ENCODE results near the gene NXN. TPM values are rescaled to one million over a fixed set of nuclear protein-coding genes. Genes with fewer than 3 reads are reported as not detected.
A peak's percentile ranks its signal among the peaks of the same experiment; 100 is the strongest.

The NXN gene
- total RNA-seq, 1 experiment from 2014 or later, result 48.4 TPM

DNA sequence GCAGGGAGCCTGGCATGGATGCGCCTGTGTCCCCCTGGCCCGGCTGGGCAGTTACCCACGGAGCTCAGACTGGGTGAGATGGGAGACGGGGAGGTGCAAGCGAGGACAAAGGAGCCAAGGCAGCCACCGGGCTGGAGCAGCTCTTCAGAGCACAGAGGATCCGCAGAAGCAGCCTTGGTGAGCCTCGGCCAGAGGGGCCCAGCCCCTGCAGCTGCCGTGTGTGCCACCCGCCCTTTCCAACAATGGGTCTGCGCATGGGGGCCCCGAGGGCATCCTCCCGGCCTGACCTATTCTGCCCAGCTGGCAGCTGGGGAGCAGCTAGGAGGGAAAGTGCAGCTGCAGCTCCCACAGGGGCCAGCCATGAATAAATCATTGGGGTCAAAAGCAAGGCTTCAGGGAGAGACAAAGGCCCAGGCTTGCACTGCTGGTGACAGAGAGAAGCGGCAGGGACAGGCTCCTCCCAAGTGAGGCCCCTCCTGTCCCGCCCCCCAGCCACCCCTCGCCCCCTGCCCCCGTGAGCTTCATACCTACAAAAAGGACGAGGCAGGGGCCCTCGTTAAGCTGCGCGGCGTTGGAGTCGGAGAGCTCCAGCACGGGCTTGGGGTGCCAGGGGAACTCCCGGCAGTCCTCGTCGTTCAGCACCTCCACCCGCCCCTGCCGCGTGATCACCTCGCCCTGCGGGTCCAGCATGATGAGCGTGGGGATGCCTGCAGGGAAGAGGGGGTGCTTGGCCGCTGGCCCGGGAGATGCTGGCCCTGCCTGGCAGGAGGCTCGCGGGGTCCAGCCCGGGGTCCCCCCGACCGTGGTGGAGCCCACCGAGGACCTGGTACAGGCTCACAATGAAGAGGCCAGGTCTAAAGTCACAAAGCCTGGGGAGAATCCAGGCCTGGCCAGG lies 174.8 kb downstream of the NXN start:
- Histone ChIP-seq H3K4me1 (replicated peaks) (peaks cover 11% of the 10 kb centered on the region), H3K9me3 (replicated peaks) (no peaks in the 10 kb centered on the region), H3K36me3 (peaks cover 12% of the 10 kb centered on the region; the same call in 1 of the 2 replicates), H3K27ac (no peak overlapping the region), H3K4me3 (no peak overlapping the region), H3K27me3 (replicated peaks) (no peaks in the 10 kb centered on the region)
- no peak for DNase-seq (ENCODE audit: low read depth in 1 of 2, low spot score in 2 of 2)

DNA sequence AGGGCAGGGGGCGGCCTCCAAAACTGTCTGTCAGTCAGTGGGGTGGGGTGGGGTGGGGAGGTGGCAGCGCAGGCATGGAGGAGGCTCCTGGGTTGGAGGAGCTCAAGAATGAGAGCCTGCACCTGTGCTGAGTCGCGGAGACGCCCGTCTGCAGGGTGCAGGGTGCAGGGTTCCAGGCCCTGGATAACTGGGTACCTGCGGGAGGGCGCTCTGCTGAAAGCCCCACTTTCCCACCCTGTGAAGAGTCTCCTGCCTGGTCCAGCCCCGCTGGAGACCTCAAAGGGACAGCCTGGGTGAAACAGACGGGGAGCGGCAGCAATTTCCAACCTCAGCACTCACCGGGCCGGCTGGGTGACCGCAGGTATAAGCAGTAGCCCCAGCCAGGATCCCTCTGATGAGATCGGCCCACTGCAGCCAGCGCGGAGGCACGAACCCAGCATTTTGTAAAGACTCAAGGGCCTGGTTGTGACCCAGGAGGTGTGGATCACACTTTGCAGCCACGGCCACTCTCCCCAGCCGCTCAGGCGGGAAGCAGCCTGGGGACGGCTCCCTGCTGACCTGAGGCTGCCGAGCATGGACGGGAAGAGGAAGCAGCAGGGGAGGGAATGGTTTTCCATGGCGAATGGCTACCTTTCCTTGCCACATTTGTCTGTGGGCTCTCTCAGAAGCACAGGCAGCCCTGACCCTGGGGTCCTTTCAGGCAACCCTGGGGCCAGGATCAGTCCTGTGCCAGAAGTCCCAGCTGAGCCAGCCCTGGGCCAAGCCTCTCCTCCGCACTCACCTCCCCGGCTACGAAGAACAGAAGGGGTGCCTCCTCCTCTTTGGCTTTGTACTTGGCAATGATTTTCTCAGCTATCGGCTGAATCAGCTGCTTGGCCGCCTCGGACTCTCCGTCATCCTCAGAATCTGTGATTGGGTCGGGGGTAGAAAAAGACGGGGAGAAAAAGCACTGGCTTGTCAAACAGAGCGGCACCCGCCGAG lies 176.4 kb downstream of the NXN start:
- peaks cover 12% of the 10 kb centered on the region; the same call in 1 of the 2 replicates for H3K36me3 ChIP-seq
- DNase-seq (ENCODE audit: low read depth in 1 of 2, low spot score in 2 of 2), result no peak
- H3K4me3 ChIP-seq, result no peak overlapping the region
- H3K27me3 ChIP-seq (replicated peaks), result no peaks in the 10 kb centered on the region
- no peaks in the 10 kb centered on the region for H3K9me3 ChIP-seq (replicated peaks)
- H3K27ac ChIP-seq, result no peak overlapping the region
- H3K4me1 ChIP-seq (replicated peaks), result peaks cover 14% of the 10 kb centered on the region

DNA sequence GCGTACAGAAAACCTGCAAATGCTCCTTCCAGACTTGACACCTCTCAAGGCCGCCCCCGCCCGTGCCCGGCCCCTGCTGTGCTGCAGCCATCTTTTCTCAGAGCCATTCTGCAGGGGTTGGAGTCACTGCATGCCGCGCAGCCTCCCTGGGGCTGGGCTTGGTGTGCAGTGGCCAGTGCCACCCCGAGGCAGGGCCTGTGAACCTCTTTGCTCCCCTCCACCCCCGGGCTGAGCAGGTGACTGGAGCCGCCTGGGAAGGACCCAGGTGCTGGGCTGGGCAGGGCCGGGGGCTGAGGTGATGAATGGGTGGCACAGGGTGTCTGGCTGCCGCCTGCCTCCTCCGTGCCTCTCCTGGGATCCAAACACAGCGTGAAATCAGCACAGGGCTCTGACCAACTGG lies 177.1 kb downstream of the NXN start:
- Histone ChIP-seq H3K4me1 (replicated peaks) (peaks cover 14% of the 10 kb centered on the region), H3K27ac (no peak overlapping the region), H3K36me3 (peaks cover 12% of the 10 kb centered on the region; the same call in 1 of the 2 replicates), H3K4me3 (no peak overlapping the region), H3K9me3 (replicated peaks) (no peaks in the 10 kb centered on the region), H3K27me3 (replicated peaks) (no peaks in the 10 kb centered on the region)
- DNase-seq (ENCODE audit: low read depth in 1 of 2, low spot score in 2 of 2), result no peak

DNA sequence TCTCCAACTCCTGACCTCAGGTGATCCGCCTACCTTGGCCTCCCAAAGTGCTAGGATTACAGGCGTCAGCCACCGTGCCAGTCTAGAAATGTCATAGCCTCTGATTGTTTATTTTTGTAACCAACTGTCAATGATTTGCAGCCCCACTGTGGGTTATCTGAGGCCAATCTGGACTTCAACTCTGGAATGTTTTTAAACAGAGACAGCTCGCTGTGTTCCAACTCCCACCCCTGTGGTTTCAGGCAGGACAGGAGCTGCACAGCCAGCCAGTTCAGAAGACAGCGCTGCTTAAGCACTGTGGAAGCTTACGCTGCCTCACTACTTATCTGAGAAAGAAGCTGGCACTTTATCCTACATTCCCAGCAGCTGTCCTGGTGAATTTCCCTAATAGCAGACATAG lies 177.9 kb downstream of the NXN start:
- H3K4me1 ChIP-seq (replicated peaks), result peaks cover 14% of the 10 kb centered on the region
- no peak overlapping the region for H3K27ac ChIP-seq
- peaks cover 12% of the 10 kb centered on the region; the same call in 1 of the 2 replicates for H3K36me3 ChIP-seq
- peak in 1 of 2 experiments; percentile 20 for DNase-seq (ENCODE audit: low read depth in 1 of 2, low spot score in 2 of 2)
- H3K27me3 ChIP-seq (replicated peaks), result no peaks in the 10 kb centered on the region
- no peaks in the 10 kb centered on the region for H3K9me3 ChIP-seq (replicated peaks)
- H3K4me3 ChIP-seq, result no peak overlapping the region

DNA sequence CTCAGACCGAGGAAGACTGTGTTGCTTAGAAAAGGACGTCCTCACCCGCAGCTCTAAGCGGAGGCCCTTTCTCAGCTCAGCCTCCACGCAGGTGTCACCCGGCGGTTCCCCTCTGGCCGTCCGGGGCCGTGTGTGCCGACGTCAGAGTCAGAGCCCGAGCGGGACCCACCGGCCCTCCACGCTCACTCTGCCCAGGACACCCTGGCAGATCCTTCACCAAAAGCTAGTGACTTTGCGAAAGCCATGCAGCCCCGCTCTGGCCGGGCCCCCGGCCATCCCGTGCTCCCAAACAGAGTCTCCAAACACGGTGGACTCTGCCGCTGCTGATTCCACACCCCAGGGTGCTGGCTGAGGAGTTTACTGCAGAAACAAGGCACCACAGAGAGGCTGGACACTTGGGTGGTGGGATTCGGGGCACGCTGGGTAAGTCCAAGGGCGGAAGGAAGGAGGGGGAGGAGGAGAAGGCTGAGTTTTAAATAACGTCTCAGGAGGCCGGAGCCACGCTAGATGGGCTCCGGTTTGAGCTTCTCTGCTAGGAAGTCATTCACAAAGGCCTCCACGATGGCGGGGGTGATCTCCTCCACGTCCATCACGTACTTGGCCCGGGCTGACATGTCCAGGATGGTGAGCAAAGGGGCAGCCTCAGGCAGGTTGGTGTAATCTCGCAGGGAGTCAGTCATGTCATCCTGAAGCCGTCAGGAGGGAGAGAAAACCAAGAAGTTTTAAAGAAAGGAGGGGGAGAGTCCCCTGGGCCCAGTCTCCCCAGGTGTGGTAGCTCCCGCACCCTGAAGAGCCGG lies 178.9 kb downstream of the NXN start:
- peaks cover 16% of the 10 kb centered on the region; the same call in 1 of the 2 replicates for H3K36me3 ChIP-seq

DNA sequence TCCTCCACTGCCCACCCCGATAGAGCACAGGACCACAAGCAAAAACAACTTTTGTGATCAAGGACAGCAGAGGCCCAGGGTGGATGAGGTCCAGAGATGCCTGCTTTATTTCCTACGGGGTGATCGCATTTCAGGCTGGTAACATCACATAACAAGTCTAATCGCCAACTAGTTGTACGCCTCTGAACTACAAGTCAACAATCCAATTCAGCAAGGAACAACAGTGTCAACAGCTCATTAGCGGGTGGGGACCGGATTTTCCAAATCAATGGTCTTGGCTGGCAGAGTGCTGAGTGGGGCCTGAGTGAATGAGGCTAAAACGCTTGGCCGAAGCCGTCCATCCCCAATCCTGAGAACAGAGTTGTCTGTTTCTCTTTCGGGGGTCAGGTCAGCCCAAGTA lies 180.3 kb downstream of the NXN start:
- Histone ChIP-seq H3K36me3 (peaks cover 16% of the 10 kb centered on the region; the same call in 1 of the 2 replicates), H3K4me1 (replicated peaks) (peaks cover 23% of the 10 kb centered on the region), H3K27ac (no peak overlapping the region), H3K27me3 (replicated peaks) (no peaks in the 10 kb centered on the region), H3K4me3 (no peak overlapping the region), H3K9me3 (replicated peaks) (no peaks in the 10 kb centered on the region)
- no peak for DNase-seq (ENCODE audit: low read depth in 1 of 2, low spot score in 2 of 2)

More for the DNA sequence above, 178.9 kb downstream of the NXN start:
- Histone ChIP-seq H3K27ac (no peak overlapping the region), H3K27me3 (replicated peaks) (no peaks in the 10 kb centered on the region), H3K9me3 (replicated peaks) (no peaks in the 10 kb centered on the region), H3K4me3 (no peak overlapping the region), H3K4me1 (replicated peaks) (peaks cover 14% of the 10 kb centered on the region)
- DNase-seq (ENCODE audit: low read depth in 1 of 2, low spot score in 2 of 2), result no peak

DNA sequence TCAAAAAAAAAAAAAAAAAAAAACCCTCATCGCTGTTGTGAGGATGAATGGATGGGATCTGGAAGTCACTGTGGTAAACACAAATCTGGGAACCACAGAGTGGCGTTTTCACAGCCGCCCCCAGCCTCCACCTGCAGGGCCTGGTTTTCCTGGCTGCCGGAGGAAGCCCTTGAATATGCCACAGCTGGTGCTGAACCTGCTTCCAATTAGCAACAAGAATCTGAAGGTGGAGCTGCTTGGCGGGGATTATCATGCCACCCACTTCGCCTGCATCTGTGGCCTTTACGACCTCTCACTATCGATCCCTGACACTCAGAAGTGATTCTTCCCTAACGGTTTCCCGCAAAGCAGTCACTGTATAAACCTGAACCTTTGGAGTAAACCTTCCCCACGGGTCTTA lies 181.3 kb downstream of the NXN start:
- H3K27me3 ChIP-seq (replicated peaks), result no peaks in the 10 kb centered on the region

DNA sequence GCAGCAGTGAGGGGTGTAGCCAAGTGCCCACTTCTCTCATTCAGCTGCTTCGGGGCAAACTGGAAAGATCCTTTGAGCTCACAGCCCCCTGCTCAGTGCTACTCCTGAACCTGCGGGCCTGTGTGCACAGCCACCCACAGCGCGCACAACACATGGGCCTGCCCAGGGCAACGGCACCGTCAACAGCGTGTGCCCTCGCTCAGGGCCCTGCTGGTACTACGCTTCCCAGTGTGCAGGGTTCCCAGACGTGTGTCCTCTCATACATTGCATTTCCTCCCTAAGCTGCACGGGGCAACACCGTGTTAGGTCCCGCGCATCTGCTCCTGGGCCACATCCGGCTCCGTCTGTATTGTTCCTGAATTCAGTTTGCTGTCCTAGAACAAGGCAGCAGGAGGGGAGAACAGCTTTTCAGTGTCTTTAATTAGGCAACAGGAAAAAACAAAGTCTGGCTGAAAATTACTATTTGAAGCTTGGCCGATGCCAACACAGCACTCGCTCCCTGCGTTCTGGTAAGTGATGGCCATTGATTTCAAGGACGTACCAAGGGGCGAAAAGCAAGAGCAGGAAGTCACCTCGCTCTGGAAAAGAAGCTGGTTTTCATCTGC lies 182.2 kb downstream of the NXN start:
- H3K9me3 ChIP-seq (replicated peaks), result no peaks in the 10 kb centered on the region
- H3K36me3 ChIP-seq, result peaks cover 12% of the 10 kb centered on the region
- H3K4me3 ChIP-seq, result no peak overlapping the region
- no peak overlapping the region for H3K27ac ChIP-seq
- H3K27me3 ChIP-seq (replicated peaks), result no peaks in the 10 kb centered on the region
- no peak for DNase-seq (ENCODE audit: low read depth in 1 of 2, low spot score in 2 of 2)
- peaks cover 21% of the 10 kb centered on the region for H3K4me1 ChIP-seq (replicated peaks)

More for the DNA sequence above, 181.3 kb downstream of the NXN start:
- Histone ChIP-seq H3K9me3 (replicated peaks) (no peaks in the 10 kb centered on the region), H3K27ac (no peak overlapping the region), H3K4me3 (no peak overlapping the region), H3K36me3 (peaks cover 11% of the 10 kb centered on the region; the same call in 1 of the 2 replicates), H3K4me1 (replicated peaks) (peaks cover 23% of the 10 kb centered on the region)
- DNase-seq (ENCODE audit: low read depth in 1 of 2, low spot score in 2 of 2), result no peak

DNA sequence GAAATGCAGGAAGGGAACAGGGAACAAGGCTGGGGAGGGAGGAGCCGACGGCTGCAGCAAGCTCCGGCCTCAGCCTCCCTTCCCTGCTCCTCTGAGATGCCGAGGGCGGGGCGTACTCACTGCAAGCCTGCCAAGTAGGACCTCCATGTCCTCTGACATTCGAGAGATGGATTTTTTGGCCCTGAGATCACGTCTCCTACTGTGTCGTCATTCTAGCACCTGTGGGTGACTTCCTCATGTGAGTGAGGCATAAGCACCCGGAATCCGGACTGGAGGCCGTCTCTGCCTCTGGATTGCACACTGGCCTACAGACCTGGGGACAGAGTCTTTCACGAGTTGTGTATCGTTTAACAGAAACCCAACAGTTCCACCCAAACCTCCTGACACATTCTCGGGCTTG lies 183.0 kb downstream of the NXN start:
- peaks cover 14% of the 10 kb centered on the region for H3K4me1 ChIP-seq (replicated peaks)
- H3K36me3 ChIP-seq, result peaks cover 20% of the 10 kb centered on the region
- H3K27me3 ChIP-seq (replicated peaks), result no peaks in the 10 kb centered on the region
- no peak overlapping the region for H3K27ac ChIP-seq
- DNase-seq (ENCODE audit: low read depth in 1 of 2, low spot score in 2 of 2), result no peak
- no peak overlapping the region for H3K4me3 ChIP-seq
- H3K9me3 ChIP-seq (replicated peaks), result no peaks in the 10 kb centered on the region

DNA sequence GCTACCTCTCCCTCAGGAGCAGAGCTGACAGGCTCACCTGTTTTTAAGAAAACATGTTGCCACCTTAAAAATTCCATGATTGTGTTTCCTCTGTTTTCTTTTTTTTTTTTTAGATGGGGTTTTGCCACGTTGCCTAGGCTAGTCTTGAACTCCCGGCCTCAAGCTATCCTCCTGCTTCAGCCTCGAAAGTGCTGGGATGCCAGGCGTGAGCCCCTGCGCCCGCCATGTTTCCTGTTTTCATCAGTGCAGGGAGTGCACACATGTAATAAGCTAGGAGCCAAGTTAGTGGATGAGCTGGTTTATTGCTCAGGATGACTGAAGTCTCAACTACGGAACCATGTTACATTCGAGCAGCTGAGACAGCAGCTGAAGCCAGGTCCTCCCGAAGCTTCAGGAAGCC lies 183.9 kb downstream of the NXN start:
- H3K9me3 ChIP-seq (replicated peaks), result no peaks in the 10 kb centered on the region
- no peak overlapping the region for H3K4me3 ChIP-seq
- H3K4me1 ChIP-seq (replicated peaks), result peaks cover 12% of the 10 kb centered on the region
- H3K27ac ChIP-seq, result no peak overlapping the region
- DNase-seq (ENCODE audit: low read depth in 1 of 2, low spot score in 2 of 2), result no peak
- H3K36me3 ChIP-seq, result peaks cover 20% of the 10 kb centered on the region
- no peaks in the 10 kb centered on the region for H3K27me3 ChIP-seq (replicated peaks)

DNA sequence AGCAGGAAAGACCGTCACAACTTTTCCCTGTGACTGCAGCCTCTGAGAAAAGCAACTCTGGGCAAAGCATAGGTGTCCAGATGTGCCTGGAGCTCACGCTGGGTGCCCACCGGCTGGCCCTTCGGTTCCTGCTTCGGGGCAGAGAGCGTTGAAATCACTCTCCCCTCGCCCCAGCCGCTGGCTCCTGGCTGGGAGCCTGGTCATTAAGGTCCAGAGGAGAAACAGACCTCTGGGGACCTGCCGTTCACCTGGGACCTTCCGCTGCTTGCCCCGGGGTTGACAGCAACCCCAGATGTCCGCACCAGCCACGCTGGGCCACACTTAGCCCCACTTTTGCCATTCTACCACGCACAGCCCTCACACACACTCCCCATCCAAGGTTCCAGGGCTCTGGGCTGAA lies 184.3 kb downstream of the NXN start:
- H3K36me3 ChIP-seq, result peaks cover 16% of the 10 kb centered on the region
- H3K27ac ChIP-seq, result no peak overlapping the region
- no peaks in the 10 kb centered on the region for H3K27me3 ChIP-seq (replicated peaks)
- H3K4me1 ChIP-seq (replicated peaks), result peaks cover 12% of the 10 kb centered on the region
- H3K9me3 ChIP-seq (replicated peaks), result no peaks in the 10 kb centered on the region
- no peak overlapping the region for H3K4me3 ChIP-seq
- no peak for DNase-seq (ENCODE audit: low read depth in 1 of 2, low spot score in 2 of 2)

DNA sequence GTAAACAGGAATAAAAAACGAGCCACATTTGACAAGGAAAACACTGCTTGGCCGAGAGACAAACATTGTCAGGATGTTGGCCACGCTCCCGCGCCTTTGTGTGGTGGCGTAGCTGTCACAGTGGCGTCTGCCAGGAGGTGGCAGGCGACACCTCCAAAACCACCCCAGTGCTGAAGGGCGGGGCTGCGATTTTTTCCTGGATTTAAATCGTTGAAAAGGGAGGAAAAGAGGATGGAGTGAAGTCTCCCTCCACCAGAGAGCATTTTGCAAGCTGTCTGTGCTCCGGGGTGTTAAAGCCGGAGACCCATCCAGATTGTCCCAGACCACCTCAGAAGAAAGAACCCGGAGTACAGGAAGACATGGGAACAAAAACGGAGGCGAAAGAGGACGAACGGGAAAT lies 184.7 kb downstream of the NXN start:
- no peak overlapping the region for H3K27ac ChIP-seq
- no peaks in the 10 kb centered on the region for H3K9me3 ChIP-seq (replicated peaks)
- no peak overlapping the region for H3K4me3 ChIP-seq
- peaks cover 20% of the 10 kb centered on the region for H3K36me3 ChIP-seq
- peaks cover 12% of the 10 kb centered on the region for H3K4me1 ChIP-seq (replicated peaks)
- no peaks in the 10 kb centered on the region for H3K27me3 ChIP-seq (replicated peaks)
- peak; percentile 68 to 77 for DNase-seq (ENCODE audit: low read depth in 1 of 2, low spot score in 2 of 2)

DNA sequence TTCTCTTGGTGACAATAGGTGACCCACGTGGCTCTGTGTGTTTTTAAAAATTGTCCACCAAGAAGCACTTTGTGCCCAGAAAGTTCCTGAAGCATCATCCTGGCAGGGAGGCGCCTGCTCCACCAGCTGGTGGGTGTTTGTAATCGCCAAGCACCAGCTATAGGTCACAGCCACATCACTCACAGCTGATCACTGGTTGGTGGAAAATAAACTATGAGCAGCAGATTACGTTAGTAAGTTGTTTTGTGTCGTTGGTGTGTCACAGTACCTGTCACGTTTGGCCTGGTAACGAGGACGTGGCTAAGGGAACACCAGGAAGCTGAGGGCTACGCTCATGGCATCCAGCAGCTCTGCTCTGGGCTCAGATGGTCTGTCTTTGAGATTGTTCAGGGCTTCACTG lies 187.3 kb downstream of the NXN start:
- H3K36me3 ChIP-seq, result peaks cover 43% of the 10 kb centered on the region
- H3K27me3 ChIP-seq (replicated peaks), result no peaks in the 10 kb centered on the region
- no peak for DNase-seq (ENCODE audit: low read depth in 1 of 2, low spot score in 2 of 2)
- no peak overlapping the region for H3K4me3 ChIP-seq
- no peaks in the 10 kb centered on the region for H3K9me3 ChIP-seq (replicated peaks)
- H3K27ac ChIP-seq, result no peak overlapping the region
- peaks cover 9% of the 10 kb centered on the region for H3K4me1 ChIP-seq (replicated peaks)
